ENCODE data around the gene C20orf173.

DNA sequence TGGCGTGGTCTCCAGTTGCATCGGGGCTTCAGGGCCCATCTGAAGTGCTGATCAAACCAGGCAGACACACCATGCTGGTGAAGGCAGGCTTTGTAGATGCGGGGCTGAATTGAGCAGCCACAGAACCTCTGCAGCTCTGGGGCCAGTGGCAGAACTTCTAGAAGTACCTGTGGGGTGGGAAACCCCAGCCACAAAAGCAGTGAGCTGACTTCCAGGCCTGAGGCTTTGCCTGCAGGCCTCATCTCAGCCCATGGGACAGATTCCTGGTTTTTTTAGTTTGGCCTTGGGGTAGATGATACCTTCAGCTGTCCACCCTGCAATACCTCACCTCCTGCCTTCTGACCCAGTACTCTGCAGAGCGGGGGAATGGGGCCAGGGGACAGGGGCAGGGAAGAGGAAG is 14.1 kb downstream of the C20orf173 start:
- TF ChIP-seq, protein P1, sequence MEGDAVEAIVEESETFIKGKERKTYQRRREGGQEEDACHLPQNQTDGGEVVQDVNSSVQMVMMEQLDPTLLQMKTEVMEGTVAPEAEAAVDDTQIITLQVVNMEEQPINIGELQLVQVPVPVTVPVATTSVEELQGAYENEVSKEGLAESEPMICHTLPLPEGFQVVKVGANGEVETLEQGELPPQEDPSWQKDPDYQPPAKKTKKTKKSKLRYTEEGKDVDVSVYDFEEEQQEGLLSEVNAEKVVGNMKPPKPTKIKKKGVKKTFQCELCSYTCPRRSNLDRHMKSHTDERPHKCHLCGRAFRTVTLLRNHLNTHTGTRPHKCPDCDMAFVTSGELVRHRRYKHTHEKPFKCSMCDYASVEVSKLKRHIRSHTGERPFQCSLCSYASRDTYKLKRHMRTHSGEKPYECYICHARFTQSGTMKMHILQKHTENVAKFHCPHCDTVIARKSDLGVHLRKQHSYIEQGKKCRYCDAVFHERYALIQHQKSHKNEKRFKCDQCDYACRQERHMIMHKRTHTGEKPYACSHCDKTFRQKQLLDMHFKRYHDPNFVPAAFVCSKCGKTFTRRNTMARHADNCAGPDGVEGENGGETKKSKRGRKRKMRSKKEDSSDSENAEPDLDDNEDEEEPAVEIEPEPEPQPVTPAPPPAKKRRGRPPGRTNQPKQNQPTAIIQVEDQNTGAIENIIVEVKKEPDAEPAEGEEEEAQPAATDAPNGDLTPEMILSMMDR (IDR thresholded peaks at IDR 0.05), result no peak
- no peak for TF ChIP-seq EP300 (IDR thresholded peaks at IDR 0.05)
